Measurements from ENCODE around the gene CBLIF.

- no peak for TF ChIP-seq CTCF (IDR thresholded peaks at IDR 0.05; ENCODE audit: low read depth, low read length, poor library complexity, severe bottlenecking)
- TF ChIP-seq EZH2phosphoT487 (IDR thresholded peaks at IDR 0.05; ENCODE audit: borderline replicate concordance, low read length): no peak
Measured at GRCh38 chr11:59810911-59811259, 34.4 kb downstream of the CBLIF start.
